ES-I3 (cell line): Measurements from ENCODE around the gene TECTA.
"Not testable (repeated sequence)": the region's sequence is repeated elsewhere in the genome, so short reads cannot be mapped to it uniquely, and the experiment has no call there.

Experiments
- H3K36me3 ChIP-seq: 2 replicates; pipeline ENCODE4 v1.6.1; 2013; ENCODE audit warnings: mild to moderate bottlenecking, low read length, control low read depth, moderate library complexity; ENCODE audit not compliant: insufficient read depth
- H3K4me1 ChIP-seq: 2 replicates; pipeline ENCODE4 v1.6.1; 2013; ENCODE audit warnings: mild to moderate bottlenecking, control low read depth, low read length; ENCODE audit not compliant: insufficient read depth
- H3K9ac ChIP-seq: 2 replicates; pipeline ENCODE4 v1.6.1; 2013; ENCODE audit warnings: low read depth, mild to moderate bottlenecking, low read length, moderate library complexity
- H3K9me3 ChIP-seq: 2 replicates; pipeline ENCODE4 v1.6.1; 2013; ENCODE audit warnings: mild to moderate bottlenecking, low read length, moderate library complexity; ENCODE audit not compliant: control insufficient read depth, insufficient read depth

TECTA gene

GRCh38 chr11:121105481-121106195 lies 4.6 kb downstream of the TECTA start:
- Histone ChIP-seq H3K4me1 (peaks cover 10% of the 10 kb centered on the region; the same call in 1 of the 2 replicates), H3K36me3 (no peaks in the 10 kb centered on the region), H3K9ac (no peak overlapping the region), H3K9me3 (no peaks in the 10 kb centered on the region)

- Histone ChIP-seq H3K36me3 (no peaks in the 10 kb centered on the region), H3K9me3 (no peaks in the 10 kb centered on the region)
Observed at GRCh38 chr11:121106812-121107211, 5.8 kb downstream of the TECTA start.

GRCh38 chr11:121108413-121108812 lies 7.4 kb downstream of the TECTA start:
- Histone ChIP-seq H3K9ac (no peak overlapping the region), H3K36me3 (no peaks in the 10 kb centered on the region), H3K9me3 (no peaks in the 10 kb centered on the region), H3K4me1 (no peaks in the 10 kb centered on the region)

More at GRCh38 chr11:121106812-121107211, 5.8 kb downstream of the TECTA start:
- H3K9ac ChIP-seq, result no peak overlapping the region
- H3K4me1 ChIP-seq, result no peaks in the 10 kb centered on the region

- H3K9ac ChIP-seq, result no peak overlapping the region
- no peaks in the 10 kb centered on the region for H3K4me1 ChIP-seq
- H3K36me3 ChIP-seq, result no peaks in the 10 kb centered on the region
- no peaks in the 10 kb centered on the region for H3K9me3 ChIP-seq
Observed at GRCh38 chr11:121109471-121109870, 8.4 kb downstream of the TECTA start.

- Histone ChIP-seq H3K9me3 (no peaks in the 10 kb centered on the region), H3K4me1 (no peaks in the 10 kb centered on the region), H3K36me3 (no peaks in the 10 kb centered on the region), H3K9ac (no peak overlapping the region)
Observed at GRCh38 chr11:121109916-121110586, 9.0 kb downstream of the TECTA start.

GRCh38 chr11:121110871-121111724 lies 10.1 kb downstream of the TECTA start:
- Histone ChIP-seq H3K4me1 (no peaks in the 10 kb centered on the region), H3K9ac (no peak overlapping the region), H3K36me3 (no peaks in the 10 kb centered on the region), H3K9me3 (no peaks in the 10 kb centered on the region)

GRCh38 chr11:121112498-121113455 lies 11.7 kb downstream of the TECTA start:
- Histone ChIP-seq H3K9ac (no peak overlapping the region), H3K36me3 (no peaks in the 10 kb centered on the region), H3K9me3 (no peaks in the 10 kb centered on the region), H3K4me1 (no peaks in the 10 kb centered on the region)

- Histone ChIP-seq H3K4me1 (no peaks in the 10 kb centered on the region), H3K9me3 (no peaks in the 10 kb centered on the region), H3K36me3 (no peaks in the 10 kb centered on the region), H3K9ac (no peak overlapping the region)
Observed at GRCh38 chr11:121113611-121114010, 12.6 kb downstream of the TECTA start.

- not testable (repeated sequence) for H3K36me3 ChIP-seq, H3K9me3 ChIP-seq, H3K4me1 ChIP-seq, H3K9ac ChIP-seq
Observed at GRCh38 chr11:121115024-121115423, 14.0 kb downstream of the TECTA start.

- Histone ChIP-seq H3K36me3 (no peaks in the 10 kb centered on the region), H3K9me3 (peaks cover 8% of the 10 kb centered on the region), H3K9ac (no peak overlapping the region), H3K4me1 (no peaks in the 10 kb centered on the region)
Observed at GRCh38 chr11:121117788-121118187, 16.7 kb downstream of the TECTA start.

- H3K36me3 ChIP-seq, result no peaks in the 10 kb centered on the region
- H3K9ac ChIP-seq, result no peak overlapping the region
- H3K4me1 ChIP-seq, result no peaks in the 10 kb centered on the region
- peaks cover 11% of the 10 kb centered on the region for H3K9me3 ChIP-seq
Observed at GRCh38 chr11:121119440-121119839, 18.4 kb downstream of the TECTA start.

- H3K9me3 ChIP-seq, result peaks cover 11% of the 10 kb centered on the region
- H3K36me3 ChIP-seq, result no peaks in the 10 kb centered on the region; the same call in 1 of the 2 replicates
- H3K4me1 ChIP-seq, result no peaks in the 10 kb centered on the region
- no peak overlapping the region for H3K9ac ChIP-seq
Observed at GRCh38 chr11:121122328-121122727, 21.3 kb downstream of the TECTA start.

GRCh38 chr11:121123496-121124069 lies 22.5 kb downstream of the TECTA start:
- Histone ChIP-seq H3K9ac (no peak overlapping the region), H3K4me1 (no peaks in the 10 kb centered on the region), H3K36me3 (no peaks in the 10 kb centered on the region; the same call in 1 of the 2 replicates), H3K9me3 (peaks cover 11% of the 10 kb centered on the region)
